NCI-H510A (cell line): ENCODE results near the gene IGF2.

Source experiments
- DNase-seq: peaks from one replicate; lab custom pipeline; 2025; lab: John Stamatoyannopoulos, UW

Gene IGF2

DNA sequence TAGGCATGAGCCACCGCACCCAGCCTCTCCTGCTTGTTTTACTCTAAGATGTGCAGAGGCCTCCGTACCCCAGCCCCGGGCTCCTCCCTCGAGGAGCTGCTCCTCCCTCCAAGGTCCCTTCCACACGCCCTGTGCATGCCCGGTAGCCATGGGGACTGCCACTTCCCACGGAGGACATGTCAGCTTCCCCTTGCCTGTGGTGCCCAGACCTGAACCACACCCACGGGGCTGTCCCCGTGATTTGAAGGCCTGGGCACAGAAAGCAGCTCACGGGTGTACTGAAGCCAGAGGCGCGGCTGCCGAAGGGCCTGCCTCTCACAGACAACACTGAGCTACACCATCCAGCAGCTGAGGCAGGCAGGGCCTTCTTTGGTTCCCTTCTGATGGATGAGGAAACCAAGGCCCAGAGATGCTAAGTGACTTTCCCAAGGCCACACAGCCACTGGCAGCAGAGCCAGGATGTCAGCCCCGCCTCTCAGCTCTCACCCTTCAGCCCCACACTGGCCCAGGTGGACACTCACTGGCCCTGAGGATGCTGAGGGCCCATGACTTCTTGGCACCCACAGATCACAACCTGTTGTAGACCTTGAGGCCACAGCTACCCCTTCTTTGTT lies 14.5 kb upstream of the IGF2 start:
- DNase-seq, result no peak

DNA sequence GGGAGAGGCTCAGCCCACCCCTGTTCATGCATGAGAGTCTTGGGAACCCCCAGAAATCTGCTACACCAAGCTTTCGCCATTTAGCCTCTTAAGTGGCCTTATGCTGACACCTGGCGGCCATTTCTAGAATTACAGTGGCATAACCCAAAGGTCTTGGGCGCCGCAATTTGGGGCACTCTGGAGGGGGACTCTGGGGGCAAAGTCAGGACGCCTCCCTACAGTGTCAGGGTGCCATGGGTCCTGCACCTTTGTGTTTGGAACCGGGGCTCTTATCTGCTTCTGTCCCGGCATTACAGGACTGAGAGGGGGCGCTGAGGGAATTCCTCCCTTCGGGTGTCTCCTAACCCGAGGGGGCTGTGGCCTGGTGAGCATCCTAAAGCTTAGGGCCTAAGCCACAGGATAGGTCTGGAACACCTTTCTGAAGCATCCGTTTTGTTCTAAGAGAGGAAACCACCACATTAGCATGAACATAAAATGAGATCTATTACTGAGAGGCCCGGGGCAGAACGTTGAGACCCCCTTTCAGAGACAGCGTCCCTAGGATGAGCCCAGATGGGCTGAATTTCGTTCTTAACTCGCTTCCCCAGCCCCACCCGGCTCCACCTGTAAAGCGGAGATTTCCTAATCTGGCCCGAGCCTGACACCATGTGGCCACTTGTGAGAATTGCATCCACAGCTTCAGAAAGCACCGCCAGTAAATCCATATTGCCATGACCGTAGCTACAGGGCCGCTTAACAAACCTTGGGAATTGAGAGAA lies 12.5 kb upstream of the IGF2 start:
- DNase-seq, result peak; percentile 23

DNA sequence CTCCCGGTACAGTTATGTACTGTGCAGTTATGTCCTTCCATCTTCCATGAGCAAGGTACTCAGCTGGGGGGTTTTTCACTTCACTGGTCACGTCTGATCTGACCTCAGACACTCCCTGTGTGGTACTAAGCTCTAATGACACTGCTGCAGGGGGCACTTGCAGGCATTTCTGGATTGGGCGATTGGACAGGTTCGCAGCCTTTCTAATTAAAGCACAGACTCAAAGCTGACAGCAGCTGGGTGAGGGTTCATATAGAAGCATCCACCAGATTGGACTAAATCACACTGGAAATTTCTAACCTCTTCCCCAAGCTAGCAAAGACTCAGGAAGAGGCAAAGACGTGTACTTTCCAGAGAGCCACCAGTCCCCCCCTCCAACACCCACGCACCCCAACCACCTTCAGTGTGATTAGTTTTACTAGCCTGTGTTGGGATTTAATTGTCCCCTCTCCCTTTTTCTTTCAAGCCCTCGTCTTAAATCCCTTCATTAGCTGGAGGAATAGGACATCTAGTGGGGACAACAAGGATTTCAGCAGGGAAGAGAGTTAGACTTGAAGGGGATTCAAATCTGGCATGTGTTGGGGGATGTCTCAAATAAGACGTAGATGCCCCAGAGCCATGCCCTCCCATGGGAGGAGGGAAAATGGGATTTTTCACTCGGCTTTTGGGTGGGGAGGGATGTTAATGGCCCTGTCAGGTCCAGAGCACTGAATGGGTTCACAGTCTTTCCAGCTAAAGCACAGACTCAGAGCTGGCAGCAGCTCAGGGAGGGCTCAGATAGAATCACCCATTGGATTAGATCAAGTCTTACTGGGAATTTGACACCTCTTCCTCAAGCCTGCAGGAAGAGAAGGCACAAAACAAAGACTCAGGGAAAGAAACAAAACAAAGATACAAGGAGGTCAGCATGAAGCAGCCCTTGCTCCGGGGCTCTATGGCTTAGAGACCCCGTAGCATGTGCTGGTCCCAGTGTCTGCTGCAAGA lies 11.0 kb upstream of the IGF2 start:
- no peak for DNase-seq

DNA sequence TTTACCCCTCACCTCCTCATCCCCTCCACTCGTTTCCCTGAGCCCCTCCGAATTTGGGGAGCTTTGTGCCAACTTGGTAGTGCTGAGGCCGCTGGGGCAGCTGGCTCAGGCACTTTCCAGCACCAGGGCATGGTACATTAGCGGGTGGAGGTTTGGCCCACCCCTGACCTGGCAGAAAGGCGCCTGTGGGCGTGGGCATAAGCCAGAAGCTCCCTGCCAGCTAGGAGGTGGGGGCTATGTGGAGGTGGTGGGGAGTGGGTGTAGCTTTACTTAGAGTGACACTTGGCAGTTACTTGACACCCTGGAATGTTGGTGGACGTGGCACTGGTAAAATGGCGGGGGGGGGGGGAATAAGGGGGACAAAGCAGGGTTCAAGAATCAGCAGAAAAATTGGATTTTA lies 10.3 kb upstream of the IGF2 start:
- DNase-seq, result no peak

DNA sequence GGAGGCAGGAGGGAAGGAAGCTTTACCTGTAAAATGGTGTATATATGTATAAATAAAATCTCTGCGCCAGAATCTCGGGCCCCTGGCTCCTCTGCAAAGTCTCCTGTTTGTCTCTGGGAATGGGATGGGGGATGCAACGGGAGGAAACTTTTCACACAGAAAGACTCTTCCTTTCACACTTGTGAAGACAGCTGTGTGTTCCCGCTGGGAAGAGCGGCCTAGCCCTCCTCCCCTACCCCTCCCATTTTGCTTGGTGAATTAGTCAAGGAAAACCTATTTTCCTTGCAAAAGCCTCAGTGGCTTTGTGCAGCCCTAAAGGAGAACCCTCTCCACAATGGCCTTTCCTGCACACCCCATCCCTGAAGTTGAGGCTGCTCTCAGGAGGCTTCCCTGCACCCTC lies 9.4 kb upstream of the IGF2 start:
- DNase-seq, result no peak

DNA sequence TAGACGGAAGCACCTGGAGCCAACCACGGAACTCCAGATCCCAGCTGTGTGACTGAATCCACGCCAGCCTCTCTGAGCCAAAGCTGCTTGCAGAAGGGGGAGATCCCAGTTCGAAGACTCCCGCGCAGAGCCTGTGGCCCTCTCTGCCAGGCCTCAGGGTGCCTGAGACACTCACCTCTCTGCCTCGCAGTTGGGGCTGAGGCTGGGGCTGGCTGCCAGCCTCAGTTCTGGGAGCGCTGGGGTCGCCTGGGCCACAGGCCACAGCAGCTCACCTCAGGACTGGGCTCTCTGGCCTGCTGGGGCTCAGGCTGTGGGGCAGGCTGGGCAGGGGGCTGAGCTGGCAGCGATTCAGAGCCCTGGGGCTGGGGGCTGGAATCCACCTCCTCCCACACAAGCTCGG lies 8.2 kb upstream of the IGF2 start:
- DNase-seq, result no peak

DNA sequence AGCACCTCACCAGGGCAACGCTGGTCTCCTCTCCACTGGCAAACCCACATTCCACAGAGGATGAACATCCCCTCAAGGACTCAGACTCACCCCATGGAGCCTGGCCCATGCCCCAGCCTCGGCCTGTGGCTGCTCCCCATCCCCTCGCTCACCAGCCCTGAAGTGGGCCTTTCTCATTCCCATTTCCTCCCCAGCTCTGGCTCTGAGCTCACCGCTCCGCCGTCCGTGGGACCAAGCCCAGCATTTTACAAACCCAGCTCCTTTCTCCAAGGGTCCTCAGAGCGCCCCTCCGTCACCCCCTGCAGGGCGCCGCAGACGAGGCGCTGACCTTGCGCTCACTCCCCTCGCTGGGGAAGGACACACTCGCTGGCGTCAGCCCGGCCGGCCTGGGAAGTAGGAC lies 6.9 kb upstream of the IGF2 start:
- DNase-seq, result no peak

DNA sequence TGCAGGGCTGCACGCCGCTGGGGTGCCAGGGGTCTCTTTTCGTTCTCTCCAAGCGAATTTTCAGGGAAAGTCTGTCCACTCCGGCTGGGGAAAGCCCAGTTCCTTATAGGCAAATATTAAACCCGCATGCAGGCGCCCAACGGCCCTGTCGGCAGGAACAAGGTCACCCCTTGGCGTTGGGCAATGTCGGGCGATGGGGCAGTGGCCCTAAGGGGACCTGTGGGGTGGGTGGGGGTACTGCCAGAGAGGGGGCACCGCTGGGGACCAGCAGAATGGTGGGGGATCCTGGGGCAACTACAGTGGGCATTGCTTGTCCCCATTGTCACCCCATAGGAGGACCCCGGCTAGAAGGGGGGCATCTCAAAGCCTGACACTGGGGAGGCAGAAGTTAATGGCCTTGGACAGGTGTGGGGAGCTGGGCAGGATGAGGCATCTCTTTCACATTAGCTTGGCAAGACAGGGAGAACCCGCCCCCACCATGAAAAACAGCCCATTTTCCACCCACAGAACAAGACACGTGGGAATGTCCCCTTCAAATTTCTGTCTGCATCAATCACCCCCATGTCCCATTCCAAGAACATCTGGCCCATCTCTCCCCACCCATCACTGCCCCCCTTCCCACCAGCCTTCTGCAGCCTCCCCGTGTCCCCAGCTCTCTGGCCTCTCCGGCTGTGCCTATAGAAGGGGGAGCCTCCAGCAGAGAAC lies 5.5 kb upstream of the IGF2 start:
- no peak for DNase-seq

DNA sequence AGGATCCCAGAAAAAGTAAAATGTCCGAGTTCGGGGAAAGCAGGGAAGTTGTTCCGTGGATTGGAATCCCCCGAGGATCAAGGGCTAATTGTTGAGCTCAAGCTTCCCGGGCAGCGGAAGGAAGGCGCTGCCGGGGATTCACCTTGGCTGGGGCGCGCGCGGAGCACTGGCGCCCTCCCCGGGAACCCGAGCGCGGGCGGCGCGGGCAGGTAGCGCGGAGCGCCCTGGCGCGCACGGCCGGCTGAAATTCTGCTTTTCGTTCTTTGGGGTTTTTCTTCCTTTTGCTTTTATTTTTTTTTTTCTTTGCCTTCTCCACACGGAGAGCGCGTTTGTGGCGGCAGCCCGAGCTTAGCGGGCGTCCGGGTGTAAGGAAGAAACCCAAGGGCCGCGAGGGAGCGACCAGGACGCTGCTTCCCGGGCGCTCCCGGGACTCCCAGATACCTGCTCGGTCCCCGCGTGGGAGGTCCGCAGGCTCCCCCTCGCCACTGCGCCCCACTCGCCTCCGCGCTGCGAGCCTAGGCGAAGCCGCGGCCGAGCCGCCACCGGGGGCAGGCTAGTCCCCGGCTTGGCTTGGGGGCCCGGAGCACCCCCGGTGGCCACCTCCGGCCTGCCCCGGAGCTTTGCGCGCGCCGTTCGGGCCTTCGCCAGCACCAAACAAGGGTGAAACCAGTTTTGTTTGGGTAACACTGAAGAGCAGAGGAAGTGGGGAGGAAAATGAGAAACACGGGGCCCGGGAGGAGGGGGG lies 4.8 kb upstream of the IGF2 start:
- DNase-seq, result no peak

DNA sequence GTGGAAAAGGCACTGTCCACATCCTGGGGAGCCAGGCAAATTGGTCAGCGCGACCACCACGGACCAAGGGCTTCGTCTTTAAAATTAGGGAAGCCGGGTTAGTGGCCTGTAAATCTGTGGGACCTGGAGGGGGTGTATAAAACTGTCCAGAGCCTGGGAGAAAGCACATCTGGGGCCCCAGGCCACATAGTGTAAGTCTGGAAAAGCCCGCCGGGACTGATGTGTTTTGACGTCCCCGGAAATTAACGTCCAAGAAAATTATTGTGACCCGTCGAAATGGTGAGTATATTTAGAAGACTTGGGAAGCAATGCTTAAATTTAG lies 4.2 kb upstream of the IGF2 start:
- no peak for DNase-seq

DNA sequence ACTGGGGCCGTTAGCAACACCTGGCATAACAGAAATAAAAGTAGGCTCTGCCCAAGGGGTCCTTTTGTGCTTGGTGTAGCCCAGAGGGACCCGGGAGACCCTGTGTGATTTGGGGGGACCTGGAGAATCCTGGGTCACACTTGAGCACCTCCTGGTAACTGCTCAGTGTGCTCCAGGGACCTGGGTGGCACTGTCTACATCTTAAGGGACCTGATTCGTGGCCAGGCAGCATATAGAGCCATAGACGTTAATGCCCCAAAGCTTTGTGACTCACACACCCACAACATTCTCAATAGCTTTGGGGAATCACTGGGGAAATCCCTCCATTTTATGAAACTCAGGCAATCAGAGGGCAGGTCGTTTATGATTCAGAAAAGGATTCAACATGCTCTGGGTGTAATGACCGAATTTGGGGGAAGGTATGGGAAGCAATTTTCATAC lies 3.6 kb upstream of the IGF2 start:
- DNase-seq, result no peak

DNA sequence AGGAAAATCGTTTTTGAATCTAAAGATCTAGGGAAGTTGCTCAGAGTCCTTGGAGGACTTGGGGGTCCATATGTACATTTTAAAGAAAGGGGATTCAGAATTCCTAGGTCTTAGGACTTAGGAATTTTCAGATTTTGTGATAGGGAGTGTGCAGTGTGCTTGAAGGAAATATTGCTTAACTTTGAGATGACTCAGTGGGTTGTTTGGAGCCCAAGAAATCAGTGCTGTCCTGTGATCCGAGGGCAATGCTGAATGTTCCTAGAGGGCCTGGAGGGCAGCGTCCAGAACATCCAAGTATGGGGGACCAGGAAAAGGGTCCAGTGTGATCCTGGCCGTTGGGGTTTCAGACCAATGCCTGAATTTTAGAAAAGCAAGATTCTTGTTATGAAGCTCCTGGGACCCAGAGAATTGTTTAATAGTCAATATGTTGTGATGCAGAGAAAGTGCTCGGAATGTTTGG lies 3.1 kb upstream of the IGF2 start:
- no peak for DNase-seq

DNA sequence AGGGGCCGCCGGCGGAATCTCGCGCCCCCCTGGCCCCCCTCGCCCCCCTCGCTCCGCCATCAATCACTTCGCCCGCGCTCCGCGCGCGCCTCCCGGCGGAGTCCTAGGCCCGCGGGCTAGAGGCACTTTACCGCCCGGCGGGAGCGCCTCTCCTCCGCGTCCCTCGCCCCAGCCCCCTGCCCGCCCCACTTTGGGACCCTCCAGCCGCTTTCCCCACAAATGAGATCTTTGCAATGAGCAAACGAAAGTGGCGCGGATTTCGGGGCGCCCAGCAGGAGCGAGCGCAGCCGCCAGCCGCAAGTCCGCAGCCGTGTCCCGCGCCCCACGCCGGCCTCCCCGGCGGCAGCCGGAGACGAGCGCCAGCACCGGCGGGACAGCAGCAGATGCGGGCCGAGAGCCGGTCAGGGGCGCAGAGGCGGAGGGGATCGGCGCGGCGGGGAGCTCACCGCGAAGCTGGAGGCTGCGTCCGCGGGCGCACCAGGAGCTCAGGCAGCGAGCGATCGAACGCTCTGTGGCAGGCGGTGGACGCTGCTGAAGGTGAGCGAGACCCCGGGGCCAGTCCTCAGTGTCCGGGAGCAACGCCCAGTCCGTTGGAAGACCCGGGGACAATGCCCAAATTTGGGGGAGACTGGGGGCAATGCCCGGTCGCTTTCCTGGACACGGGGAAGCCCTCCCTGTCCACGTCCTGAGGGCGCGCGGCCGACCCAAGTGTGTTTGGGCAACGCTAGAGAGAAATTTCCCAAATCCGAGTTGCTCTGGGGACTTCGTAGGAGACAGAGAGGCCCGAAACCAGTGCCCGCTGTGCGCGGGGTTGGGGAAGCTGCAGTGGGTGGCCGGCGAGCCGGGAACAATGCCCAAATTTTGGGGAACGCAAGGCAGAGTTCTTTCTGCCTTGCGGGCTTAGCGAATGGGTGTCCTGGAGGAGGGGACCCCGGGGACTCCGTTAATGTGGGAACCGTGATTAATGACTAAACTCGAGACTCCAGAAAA lies 1.5 kb upstream of the IGF2 start:
- DNase-seq, result no peak

DNA sequence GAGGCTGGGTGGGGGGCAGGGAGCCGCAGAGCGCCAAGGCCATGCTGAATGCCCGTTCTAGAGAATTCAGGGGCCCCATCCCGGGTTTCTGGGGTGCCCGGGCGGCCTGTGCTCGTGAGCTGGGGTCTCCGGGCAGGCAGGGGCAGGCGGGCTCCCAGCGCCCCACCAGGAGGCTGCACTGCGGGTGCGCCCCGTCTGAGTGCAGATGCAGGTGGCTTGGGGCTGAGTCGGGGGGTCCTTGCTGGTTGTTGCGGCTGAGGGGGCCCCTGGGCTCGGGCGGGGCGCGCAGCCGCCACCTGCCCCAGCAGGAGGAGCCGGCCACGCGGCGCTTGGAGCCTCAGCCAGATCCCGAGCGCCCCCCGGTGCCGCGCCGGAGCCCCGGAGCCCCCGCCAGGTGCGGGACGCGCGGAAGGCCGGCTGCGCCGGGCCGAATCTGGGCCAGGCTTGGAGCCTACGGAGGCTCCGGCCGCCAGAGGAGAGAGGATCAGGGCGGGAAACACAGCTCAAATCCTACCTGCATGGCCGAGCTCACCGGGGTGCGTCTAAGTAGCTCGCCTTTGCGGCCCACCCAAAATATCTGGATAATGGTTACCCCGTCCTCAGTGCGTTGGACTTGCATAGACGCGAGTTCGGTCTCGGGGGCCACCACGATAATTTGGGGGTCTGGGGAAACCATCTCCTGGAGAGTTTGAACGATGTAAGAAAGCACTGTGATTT lies 590 bp upstream of the IGF2 start:
- DNase-seq, result no peak

DNA sequence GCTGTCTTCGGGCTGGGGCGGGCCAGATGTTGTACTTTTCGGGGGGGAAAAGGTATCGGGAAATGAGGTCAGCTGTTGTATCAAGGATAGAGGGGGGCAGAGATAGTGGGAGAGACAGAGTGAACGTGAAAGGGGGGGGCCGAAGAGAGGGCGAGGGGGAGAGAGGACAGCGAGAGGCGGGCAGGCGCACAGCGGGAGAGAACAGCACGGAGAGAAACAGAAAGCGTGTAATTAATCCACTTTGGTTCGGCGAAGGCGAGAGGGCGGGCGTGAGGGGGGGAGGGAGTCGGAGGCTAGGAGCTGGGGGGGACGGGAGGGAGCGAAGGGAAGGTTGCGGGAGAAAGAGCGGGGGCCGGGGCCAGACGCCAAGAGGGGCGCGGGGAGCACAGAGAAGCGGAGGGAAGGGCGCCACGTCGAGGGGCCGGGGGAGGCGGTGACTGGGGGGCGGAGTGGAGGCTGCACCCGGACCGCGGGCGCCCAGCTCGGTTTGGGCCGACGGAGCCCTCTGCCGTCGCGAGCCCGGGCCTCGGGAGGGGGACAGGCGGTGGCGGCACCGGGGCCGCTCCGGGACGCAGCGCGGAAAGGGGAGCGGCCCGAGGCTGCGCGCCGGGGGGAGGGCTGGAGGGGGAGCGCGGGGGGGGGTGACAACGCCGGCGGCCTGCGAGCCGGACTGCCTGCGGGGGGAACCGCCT lies 612 bp downstream of the IGF2 start:
- DNase-seq, result no peak

DNA sequence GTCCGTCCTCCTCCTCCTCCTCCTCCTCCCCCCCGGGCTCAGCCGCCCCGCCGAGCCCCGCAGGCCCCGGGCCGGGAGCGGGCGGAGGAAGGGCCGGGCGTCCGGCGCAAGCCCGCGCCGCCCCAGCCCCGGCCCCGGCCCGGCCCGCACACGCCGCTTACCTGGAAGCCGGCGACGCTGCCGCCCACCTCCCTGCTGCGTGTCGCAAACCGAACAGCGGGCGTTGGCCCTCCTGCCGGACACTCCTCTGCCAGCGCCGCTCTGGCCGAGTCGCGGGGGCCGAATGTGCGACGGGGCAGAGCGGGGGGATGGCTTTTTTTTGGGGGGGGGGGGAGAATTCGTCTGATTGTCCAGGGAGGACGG lies 1.1 kb downstream of the IGF2 start:
- no peak for DNase-seq

DNA sequence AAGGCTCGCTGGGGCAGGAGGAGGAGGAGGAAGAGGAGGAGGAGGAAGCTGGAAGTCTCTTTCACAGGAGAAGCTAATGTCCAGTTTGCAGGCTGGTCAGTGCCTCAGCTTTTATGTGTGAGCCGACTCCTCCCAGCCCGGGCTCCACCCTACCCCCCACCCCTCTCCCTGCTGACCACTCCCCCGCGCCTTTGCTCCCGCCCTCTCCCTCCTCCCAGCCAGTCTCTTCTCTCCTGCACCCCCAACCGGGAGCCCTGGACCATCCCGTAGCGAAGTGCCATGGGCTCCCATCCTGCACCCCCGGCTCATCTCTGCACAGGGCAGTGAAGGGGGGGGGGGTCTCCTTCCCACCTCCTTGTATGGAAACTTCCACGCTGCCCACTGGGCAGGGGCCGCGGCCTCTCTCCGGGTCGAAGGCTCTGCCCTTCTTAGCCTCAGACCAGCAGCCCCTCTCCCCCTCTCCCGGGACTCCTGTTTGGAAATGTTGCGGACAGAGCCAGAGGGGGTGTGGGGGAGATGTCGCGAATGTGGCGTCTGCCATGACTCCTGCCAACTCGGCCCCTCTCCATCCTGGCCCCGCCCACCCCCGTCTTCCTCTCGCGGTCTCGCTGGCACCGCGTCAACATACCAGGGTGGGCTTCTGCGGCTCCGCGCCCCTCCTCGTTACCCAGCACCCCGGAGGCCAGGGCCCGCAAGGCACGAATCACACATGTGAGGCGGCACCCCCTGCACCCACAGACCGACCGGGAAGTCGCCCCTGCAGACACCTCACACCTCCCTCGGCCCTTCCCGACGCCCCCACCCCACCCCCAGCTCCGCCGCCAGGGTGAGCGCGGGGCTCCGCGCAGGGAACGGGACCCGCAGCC lies 1.8 kb downstream of the IGF2 start:
- no peak for DNase-seq

DNA sequence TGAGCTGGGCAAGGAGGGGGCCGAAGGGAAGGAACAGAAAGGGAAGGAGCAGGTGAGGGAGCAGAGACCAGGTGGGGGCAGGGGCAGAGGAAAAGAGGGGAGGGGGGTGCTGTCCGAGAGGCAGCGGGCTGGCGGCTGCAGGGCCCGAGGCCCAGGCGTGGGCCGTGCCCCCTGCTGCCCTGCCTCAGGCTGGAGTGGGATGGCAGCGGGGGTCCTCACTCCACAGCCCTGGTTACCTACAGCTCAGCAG lies 2.3 kb downstream of the IGF2 start:
- DNase-seq, result no peak
